Measurements from ENCODE around the gene FBF1. TPM values are rescaled to one million over a fixed set of nuclear protein-coding genes. Genes with fewer than 3 reads are reported as not detected.

Gene FBF1
- total RNA-seq, 1 donor from 2014 or later: 5.1 TPM

GRCh38 chr17:75932852-75933251 lies 8.0 kb downstream of the FBF1 start:
- H3K27ac ChIP-seq (ENCODE audit: low read depth, low read length): no peak overlapping the region
- H4K20me1 ChIP-seq (ENCODE audit: insufficient read depth, low read length): no peaks in the 10 kb centered on the region
- Mint-ChIP-seq H3K4me3 (ENCODE audit: unreplicated experiment) (no peak overlapping the region), H3K36me3 (ENCODE audit: low read depth, unreplicated experiment) (peaks cover 5% of the 10 kb centered on the region), H3K27me3 (ENCODE audit: low read depth, unreplicated experiment) (no peaks in the 10 kb centered on the region), H3K9me3 (ENCODE audit: unreplicated experiment) (no peaks in the 10 kb centered on the region), H3K4me1 (ENCODE audit: low read depth, unreplicated experiment) (no peaks in the 10 kb centered on the region), H3K27ac (ENCODE audit: unreplicated experiment) (no peak overlapping the region)
- TF ChIP-seq CTCF (IDR thresholded peaks at IDR 0.05; ENCODE audit: insufficient read depth, low read depth, low read length) (no peak), EZH2 (IDR thresholded peaks at IDR 0.05; ENCODE audit: insufficient read depth, low read length) (no peak)
- no peaks in the 10 kb centered on the region for H3K9me3 ChIP-seq (ENCODE audit: insufficient read depth, low read depth, low read length)
- no peak overlapping the region for H3K4me2 ChIP-seq (ENCODE audit: low read length)
- no peak overlapping the region for H2AFZ ChIP-seq (ENCODE audit: low read depth, low read length)
- no peaks in the 10 kb centered on the region for H3K36me3 ChIP-seq (ENCODE audit: insufficient read depth, low read length)
- H3K4me1 ChIP-seq (ENCODE audit: insufficient read depth, low read length): no peaks in the 10 kb centered on the region
- no peak for FAIRE-seq
- no peak for DNase-seq (ENCODE audit: low read depth)
- no peaks in the 10 kb centered on the region for H3K79me2 ChIP-seq (ENCODE audit: insufficient read depth, low read length)
- no peaks in the 10 kb centered on the region for H3K27me3 ChIP-seq (ENCODE audit: insufficient read depth, low read length)
- H3K9ac ChIP-seq (ENCODE audit: low read length): no peak overlapping the region
- no peak overlapping the region for H3K4me3 ChIP-seq (ENCODE audit: insufficient read depth, low read depth, low read length)

- H3K36me3 Mint-ChIP-seq (ENCODE audit: low read depth, unreplicated experiment): peaks cover 5% of the 10 kb centered on the region
- H3K36me3 ChIP-seq (ENCODE audit: insufficient read depth, low read length): peaks cover 2% of the 10 kb centered on the region
Observed at GRCh38 chr17:75931062-75931461, 9.8 kb downstream of the FBF1 start.

More at GRCh38 chr17:75931062-75931461, 9.8 kb downstream of the FBF1 start:
- no peaks in the 10 kb centered on the region for H3K27me3 ChIP-seq (ENCODE audit: insufficient read depth, low read length)
- no peak for TF ChIP-seq CTCF (IDR thresholded peaks at IDR 0.05; ENCODE audit: insufficient read depth, low read depth, low read length)
- TF ChIP-seq EZH2 (IDR thresholded peaks at IDR 0.05; ENCODE audit: insufficient read depth, low read length): no peak
- H3K27me3 Mint-ChIP-seq (ENCODE audit: low read depth, unreplicated experiment): no peaks in the 10 kb centered on the region
- H4K20me1 ChIP-seq (ENCODE audit: insufficient read depth, low read length): no peaks in the 10 kb centered on the region
- no peak overlapping the region for H3K9ac ChIP-seq (ENCODE audit: low read length)
- H3K27ac ChIP-seq (ENCODE audit: low read depth, low read length): no peak overlapping the region
- no peaks in the 10 kb centered on the region for H3K4me1 Mint-ChIP-seq (ENCODE audit: low read depth, unreplicated experiment)
- no peaks in the 10 kb centered on the region for H3K9me3 Mint-ChIP-seq (ENCODE audit: unreplicated experiment)
- no peak overlapping the region for H2AFZ ChIP-seq (ENCODE audit: low read depth, low read length)
- H3K4me1 ChIP-seq (ENCODE audit: insufficient read depth, low read length): no peaks in the 10 kb centered on the region
- no peak for FAIRE-seq
- no peak overlapping the region for H3K4me3 ChIP-seq (ENCODE audit: insufficient read depth, low read depth, low read length)
- H3K4me3 Mint-ChIP-seq (ENCODE audit: unreplicated experiment): no peak overlapping the region
- no peaks in the 10 kb centered on the region for H3K79me2 ChIP-seq (ENCODE audit: insufficient read depth, low read length)
- no peak overlapping the region for H3K27ac Mint-ChIP-seq (ENCODE audit: unreplicated experiment)
- DNase-seq (ENCODE audit: low read depth): no peak
- H3K4me2 ChIP-seq (ENCODE audit: low read length): no peak overlapping the region
- no peaks in the 10 kb centered on the region for H3K9me3 ChIP-seq (ENCODE audit: insufficient read depth, low read depth, low read length)

All from astrocyte (in vitro differentiated cells and primary cell).